HG02981 (cell line): ENCODE data around the gene CCL27.
"Not testable (repeated sequence)": the region's sequence is repeated elsewhere in the genome, so short reads cannot be mapped to it uniquely, and the experiment has no call there.

Experiments
- ATAC-seq: cut with Tn5 transposase; IDR thresholded peaks from one replicate; pipeline ENCODE4 v1.9.1; 2021; ENCODE audit warnings: mild to moderate bottlenecking, moderate library complexity; ENCODE audit not compliant: unreplicated experiment

CCL27 gene

GRCh38 chr9:34651876-34652601, 10.4 kb downstream of the CCL27 start, which contains the start of gene IL11RA:
Gene IL11RA, plus strand, starts transcription at chr9:34652185. Its CDS starts 3,033 bp downstream, at chr9:34655218.
- ATAC-seq: no peak

GRCh38 chr9:34651321-34651720, 11.1 kb downstream of the CCL27 start:
- ATAC-seq: no peak

- ATAC-seq: no peak
These were observed 11.6 kb downstream of the CCL27 start for GRCh38 chr9:34650816-34651215.

GRCh38 chr9:34648673-34649072, 13.8 kb downstream of the CCL27 start:
- ATAC-seq: no peak

GRCh38 chr9:34647651-34648050, 14.8 kb downstream of the CCL27 start:
- no peak for ATAC-seq

- ATAC-seq: no peak
These were observed 15.4 kb downstream of the CCL27 start for GRCh38 chr9:34647084-34647403.

GRCh38 chr9:34646211-34647083, 16.0 kb downstream of the CCL27 start, which contains the start of gene GALT:
Gene GALT, plus strand, starts transcription at chr9:34646675. Its CDS starts 30 bp downstream, at chr9:34646705.
- peak; percentile 80 for ATAC-seq

GRCh38 chr9:34644766-34645314, 17.6 kb downstream of the CCL27 start:
- no peak for ATAC-seq

GRCh38 chr9:34642679-34643078, 19.8 kb downstream of the CCL27 start:
- ATAC-seq: no peak

- not testable (repeated sequence) for ATAC-seq
These were observed 23.1 kb downstream of the CCL27 start for GRCh38 chr9:34639322-34639721.

- ATAC-seq: no peak
These were observed 24.4 kb downstream of the CCL27 start for GRCh38 chr9:34638138-34638445.

- ATAC-seq: peak; percentile 88
These were observed 24.9 kb downstream of the CCL27 start, which contains the start of gene SIGMAR1 for GRCh38 chr9:34637356-34638137. Gene SIGMAR1, minus strand, starts transcription at chr9:34637787. Its CDS starts 90 bp downstream, at chr9:34637697.

- no peak for ATAC-seq
These were observed 25.6 kb downstream of the CCL27 start for GRCh38 chr9:34636791-34637355.

GRCh38 chr9:34635556-34635955, 26.9 kb downstream of the CCL27 start:
- no peak for ATAC-seq

GRCh38 chr9:34634551-34635248, 27.8 kb downstream of the CCL27 start:
- ATAC-seq: no peak

GRCh38 chr9:34633851-34634550, 28.5 kb downstream of the CCL27 start:
- ATAC-seq: no peak

- ATAC-seq: no peak
These were observed 29.3 kb downstream of the CCL27 start for GRCh38 chr9:34633166-34633565.

GRCh38 chr9:34630402-34631154, 31.9 kb downstream of the CCL27 start:
- no peak for ATAC-seq

GRCh38 chr9:34629491-34629808, 33.0 kb downstream of the CCL27 start:
- ATAC-seq: no peak
